Ramos (cell line): Measurements from ENCODE around the gene PML.
"Not testable (repeated sequence)": the region's sequence is repeated elsewhere in the genome, so short reads cannot be mapped to it uniquely, and the experiment has no call there.

Experiments
- in situ Hi-C: fragments of 300-500 bp; cut with MboI; formaldehyde crosslinking; loops from one replicate; pipeline ENCODE4 v1.14.3; 2022; ENCODE audit warnings: low sequenced_read_pairs; ENCODE audit not compliant: unreplicated experiment

PML gene

DNA sequence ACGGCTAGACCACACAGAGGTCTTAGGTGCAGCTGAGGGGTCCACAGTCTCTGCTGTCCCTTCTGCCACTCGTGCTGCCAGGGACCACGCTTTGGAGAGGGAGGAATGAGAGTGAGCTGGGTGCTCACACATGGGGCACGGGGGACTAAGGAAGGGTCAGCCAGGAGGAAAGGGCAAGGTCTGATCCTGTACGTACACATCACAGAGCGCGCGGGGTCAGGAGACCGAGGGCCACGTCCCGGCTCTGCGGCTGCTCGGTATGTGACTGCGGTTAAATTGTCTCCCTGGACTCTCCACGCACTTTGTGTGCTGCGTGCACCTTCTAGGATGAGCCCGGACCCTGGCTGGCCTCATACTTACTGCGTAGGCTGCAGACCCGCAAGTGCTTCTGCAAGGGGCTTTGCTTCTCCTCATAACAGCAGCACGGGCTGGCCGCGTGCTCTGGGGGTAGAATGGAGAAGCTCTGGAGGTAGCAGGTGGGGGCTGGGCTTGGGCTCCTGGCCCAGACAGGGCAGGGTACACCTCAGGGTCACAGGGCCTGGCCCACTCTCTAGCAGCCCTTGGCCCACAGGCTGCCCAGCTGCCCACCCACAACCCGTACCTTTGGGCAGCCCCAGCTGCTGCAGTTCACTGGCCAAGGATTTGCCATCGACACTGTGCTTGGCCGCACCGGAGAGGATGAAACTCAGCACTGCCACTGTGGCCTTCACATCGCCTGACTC is 102.4 kb downstream of the PML start:
- in situ Hi-C loops: not testable (repeated sequence)
